Neutrophil (primary cell): ENCODE data around the gene ACSS3.
A peak's percentile ranks its signal among the peaks of the same experiment; 100 is the strongest.
"Not testable (repeated sequence)": the region's sequence is repeated elsewhere in the genome, so short reads cannot be mapped to it uniquely, and the experiment has no call there.

Experiments used
- H3K27ac ChIP-seq: fragments of 200-600 bp; sonication (generic); 2 replicates; pipeline ENCODE4 v1.5.1; 2016; ENCODE audit warnings: mild to moderate bottlenecking, moderate library complexity
- H3K27me3 ChIP-seq: fragments of 200-600 bp; sonication (generic); 2 replicates; pipeline ENCODE4 v1.6.0; 2016; ENCODE audit warnings: mild to moderate bottlenecking
- H3K36me3 ChIP-seq: fragments of 200-600 bp; sonication (generic); 2 replicates; pipeline ENCODE4 v1.5.1; 2017
- H3K4me1 ChIP-seq, 2 experiments: fragments of 200-600 bp in 1 of 2; sonication (generic) in 1 of 2; 1 replicate in 1 of 2; 2 replicates in 1 of 2; pipeline versions ENCODE4 v1.5.1 to v1.6.1; 2013 to 2016; ENCODE audit warnings: low read depth in 1 of 2, low read length in 1 of 2, mild to moderate bottlenecking in 1 of 2, moderate library complexity in 1 of 2; ENCODE audit not compliant: control insufficient read depth in 1 of 2, insufficient read depth in 1 of 2
- H3K4me3 ChIP-seq, 2 experiments: fragments of 200-600 bp in 1 of 2; sonication (generic) in 1 of 2; 1 replicate in 1 of 2; 2 replicates in 1 of 2; pipeline ENCODE4 v1.5.1; 2013 to 2016; ENCODE audit warnings: low read depth in 1 of 2, low read length in 1 of 2, mild to moderate bottlenecking in 1 of 2, moderate library complexity in 1 of 2
- H3K9me3 ChIP-seq: fragments of 200-600 bp; sonication (generic); 2 replicates; pipeline ENCODE4 v1.5.1; 2016
- CTCF ChIP-seq: fragments of 200-600 bp; sonication (generic); IDR thresholded peaks from 2 replicates; pipeline ENCODE4 v1.5.1; 2016; ENCODE audit warnings: antibody characterized with exemption

ACSS3 gene

GRCh38 chr12:81077686-81078441, at the start of gene ACSS3:
Gene ACSS3 (plus strand): TSS chr12:81078079. CDS start chr12:81078121, 42 bp downstream.
- TF ChIP-seq CTCF: no peak
- Histone ChIP-seq H3K27ac (no peak within 1 kb of the TSS), H3K4me1 (no peaks in the 10 kb centered on the region), H3K4me3 (peak within 1 kb of the TSS in 1 of 2 experiments; percentile 11), H3K9me3 (no peaks in the 10 kb centered on the region), H3K36me3 (no peaks in the 10 kb centered on the region), H3K27me3 (peaks cover 49% of the 10 kb centered on the region)

GRCh38 chr12:81034926-81035325, 43.0 kb upstream of the ACSS3 start:
- no peak overlapping the region for H3K4me3 ChIP-seq
- no peak for TF ChIP-seq CTCF
- no peaks in the 10 kb centered on the region for H3K27me3 ChIP-seq
- no peaks in the 10 kb centered on the region for H3K4me1 ChIP-seq
- no peak overlapping the region for H3K27ac ChIP-seq
- no peaks in the 10 kb centered on the region for H3K9me3 ChIP-seq
- H3K36me3 ChIP-seq: no peaks in the 10 kb centered on the region

- no peak for TF ChIP-seq CTCF
- Histone ChIP-seq H3K27me3 (no peaks in the 10 kb centered on the region), H3K4me3 (no peak overlapping the region), H3K9me3 (no peaks in the 10 kb centered on the region), H3K27ac (no peak overlapping the region), H3K4me1 (no peaks in the 10 kb centered on the region), H3K36me3 (no peaks in the 10 kb centered on the region)
These were observed 38.6 kb upstream of the ACSS3 start for GRCh38 chr12:81039231-81039630.

GRCh38 chr12:81043979-81044740, 33.7 kb upstream of the ACSS3 start:
- Histone ChIP-seq H3K27me3 (no peaks in the 10 kb centered on the region), H3K27ac (no peak overlapping the region), H3K4me3 (no peak overlapping the region), H3K4me1 (no peaks in the 10 kb centered on the region), H3K9me3 (no peaks in the 10 kb centered on the region), H3K36me3 (no peaks in the 10 kb centered on the region)
- TF ChIP-seq CTCF: no peak

- not testable (repeated sequence) for H3K4me1 ChIP-seq, H3K27ac ChIP-seq, H3K36me3 ChIP-seq, H3K4me3 ChIP-seq, H3K27me3 ChIP-seq, H3K9me3 ChIP-seq
These were observed 12.9 kb upstream of the ACSS3 start for GRCh38 chr12:81064971-81065370.

- TF ChIP-seq CTCF: no peak
- Histone ChIP-seq H3K27ac (no peak overlapping the region), H3K27me3 (peaks cover 9% of the 10 kb centered on the region), H3K9me3 (no peaks in the 10 kb centered on the region), H3K4me1 (no peaks in the 10 kb centered on the region), H3K36me3 (no peaks in the 10 kb centered on the region), H3K4me3 (no peak overlapping the region)
These were observed 7.0 kb upstream of the ACSS3 start for GRCh38 chr12:81070846-81071245.
